ENCODE results near the gene C9orf50.
A peak's percentile ranks its signal among the peaks of the same experiment; 100 is the strongest.

C9orf50 gene

DNA sequence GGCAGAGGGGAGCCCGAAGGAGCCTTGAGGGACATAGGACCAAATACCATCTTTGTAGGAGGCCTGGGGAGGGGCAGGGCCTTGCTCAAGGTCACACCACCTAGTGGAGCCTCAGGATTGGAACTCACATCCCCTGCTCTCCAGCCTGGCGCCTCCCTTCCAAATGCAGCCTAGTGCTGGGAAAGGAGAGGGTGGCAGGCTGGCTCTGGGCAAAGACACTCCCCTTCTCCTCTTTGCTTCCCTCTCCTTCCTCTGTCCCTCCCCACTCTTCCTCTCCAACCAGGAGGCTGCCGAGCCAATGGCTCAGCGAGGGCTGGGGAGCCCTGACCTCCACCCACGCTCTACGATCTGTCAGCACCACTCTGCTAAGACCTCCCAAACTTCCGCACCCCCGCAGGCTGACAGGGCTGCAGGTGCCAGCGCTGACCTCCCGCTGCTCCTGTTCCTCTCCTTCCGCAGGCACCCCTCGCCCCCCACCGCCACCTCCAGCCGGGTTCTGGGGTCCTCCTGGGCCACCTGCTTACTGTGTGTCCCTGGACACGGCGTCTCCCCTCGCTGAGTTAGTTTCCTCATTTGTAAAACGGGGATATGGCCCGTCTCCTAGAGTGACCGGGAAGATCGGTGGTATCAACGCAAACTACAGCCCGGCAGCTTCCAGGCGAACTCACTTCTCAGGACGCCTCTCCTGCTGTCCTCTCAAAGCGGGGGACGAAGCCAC, 52.9 kb downstream of the C9orf50 start:
- Histone ChIP-seq H3K27ac (ENCODE audit: extremely low read depth, low read depth, low read length) (no peak overlapping the region; the same call in 1 of the 2 replicates), H3K4me3 (ENCODE audit: low read depth, low read length) (peak overlapping the region; percentile 30), H3K9me3 (ENCODE audit: control insufficient read depth, insufficient read depth, low read depth, low read length) (no peaks in the 10 kb centered on the region), H3K36me3 (ENCODE audit: control insufficient read depth in 2 of 2, insufficient read depth in 1 of 2, low read length in 2 of 2) (no peaks in the 10 kb centered on the region), H3K4me1 (ENCODE audit: control insufficient read depth, insufficient read depth, low read length) (no peaks in the 10 kb centered on the region)
- TF ChIP-seq ZFP3 (tag by site-specific recombination; IDR thresholded peaks at IDR 0.05; ENCODE audit: low read depth) (no peak), ZNF548 (tag by site-specific recombination; IDR thresholded peaks at IDR 0.05) (no peak), IKZF3 (tag by site-specific recombination; IDR thresholded peaks at IDR 0.05) (0 out of 2 replicates have a peak, but pooled peaks have one; percentile 20), ZNF677 (tag by site-specific recombination; IDR thresholded peaks at IDR 0.05) (no peak), KLF9 (tag by site-specific recombination; IDR thresholded peaks at IDR 0.05; ENCODE audit: low read depth) (no peak), SP2 (tag by site-specific recombination; IDR thresholded peaks at IDR 0.05) (peak; percentile 40), GLIS2 (tag by site-specific recombination; IDR thresholded peaks at IDR 0.05) (peak; percentile 68), WT1 (tag by site-specific recombination; IDR thresholded peaks at IDR 0.05) (peak; percentile 54; the same call in 1 of the 2 replicates), EGR2 (tag by site-specific recombination; IDR thresholded peaks at IDR 0.05; ENCODE audit: low read depth) (peak; percentile 63), ZNF629 (tag by site-specific recombination; IDR thresholded peaks at IDR 0.05) (no peak), ZNF335 (tag by site-specific recombination; conservative IDR thresholded peaks at IDR 0.05) (0 out of 2 replicates have a peak, but pooled peaks have one; percentile 16), ZFHX2 (tag by site-specific recombination; conservative IDR thresholded peaks at IDR 0.05) (peak; percentile 5; the same call in 1 of the 2 replicates), ZIC2 (tag by site-specific recombination; IDR thresholded peaks at IDR 0.05) (peak; percentile 61), ZNF114 (tag by site-specific recombination; IDR thresholded peaks at IDR 0.05) (no peak), SALL2 (tag by site-specific recombination; IDR thresholded peaks at IDR 0.05; ENCODE audit: borderline replicate concordance) (no peak)
- TF ChIP-seq, protein P1, sequence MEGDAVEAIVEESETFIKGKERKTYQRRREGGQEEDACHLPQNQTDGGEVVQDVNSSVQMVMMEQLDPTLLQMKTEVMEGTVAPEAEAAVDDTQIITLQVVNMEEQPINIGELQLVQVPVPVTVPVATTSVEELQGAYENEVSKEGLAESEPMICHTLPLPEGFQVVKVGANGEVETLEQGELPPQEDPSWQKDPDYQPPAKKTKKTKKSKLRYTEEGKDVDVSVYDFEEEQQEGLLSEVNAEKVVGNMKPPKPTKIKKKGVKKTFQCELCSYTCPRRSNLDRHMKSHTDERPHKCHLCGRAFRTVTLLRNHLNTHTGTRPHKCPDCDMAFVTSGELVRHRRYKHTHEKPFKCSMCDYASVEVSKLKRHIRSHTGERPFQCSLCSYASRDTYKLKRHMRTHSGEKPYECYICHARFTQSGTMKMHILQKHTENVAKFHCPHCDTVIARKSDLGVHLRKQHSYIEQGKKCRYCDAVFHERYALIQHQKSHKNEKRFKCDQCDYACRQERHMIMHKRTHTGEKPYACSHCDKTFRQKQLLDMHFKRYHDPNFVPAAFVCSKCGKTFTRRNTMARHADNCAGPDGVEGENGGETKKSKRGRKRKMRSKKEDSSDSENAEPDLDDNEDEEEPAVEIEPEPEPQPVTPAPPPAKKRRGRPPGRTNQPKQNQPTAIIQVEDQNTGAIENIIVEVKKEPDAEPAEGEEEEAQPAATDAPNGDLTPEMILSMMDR (tag by site-specific recombination; IDR thresholded peaks at IDR 0.05), result no peak
- TF ChIP-seq, protein P2, sequence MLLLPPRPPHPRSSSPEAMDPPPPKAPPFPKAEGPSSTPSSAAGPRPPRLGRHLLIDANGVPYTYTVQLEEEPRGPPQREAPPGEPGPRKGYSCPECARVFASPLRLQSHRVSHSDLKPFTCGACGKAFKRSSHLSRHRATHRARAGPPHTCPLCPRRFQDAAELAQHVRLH (tag by site-specific recombination; IDR thresholded peaks at IDR 0.05), result no peak
- TF ChIP-seq, protein P3, sequence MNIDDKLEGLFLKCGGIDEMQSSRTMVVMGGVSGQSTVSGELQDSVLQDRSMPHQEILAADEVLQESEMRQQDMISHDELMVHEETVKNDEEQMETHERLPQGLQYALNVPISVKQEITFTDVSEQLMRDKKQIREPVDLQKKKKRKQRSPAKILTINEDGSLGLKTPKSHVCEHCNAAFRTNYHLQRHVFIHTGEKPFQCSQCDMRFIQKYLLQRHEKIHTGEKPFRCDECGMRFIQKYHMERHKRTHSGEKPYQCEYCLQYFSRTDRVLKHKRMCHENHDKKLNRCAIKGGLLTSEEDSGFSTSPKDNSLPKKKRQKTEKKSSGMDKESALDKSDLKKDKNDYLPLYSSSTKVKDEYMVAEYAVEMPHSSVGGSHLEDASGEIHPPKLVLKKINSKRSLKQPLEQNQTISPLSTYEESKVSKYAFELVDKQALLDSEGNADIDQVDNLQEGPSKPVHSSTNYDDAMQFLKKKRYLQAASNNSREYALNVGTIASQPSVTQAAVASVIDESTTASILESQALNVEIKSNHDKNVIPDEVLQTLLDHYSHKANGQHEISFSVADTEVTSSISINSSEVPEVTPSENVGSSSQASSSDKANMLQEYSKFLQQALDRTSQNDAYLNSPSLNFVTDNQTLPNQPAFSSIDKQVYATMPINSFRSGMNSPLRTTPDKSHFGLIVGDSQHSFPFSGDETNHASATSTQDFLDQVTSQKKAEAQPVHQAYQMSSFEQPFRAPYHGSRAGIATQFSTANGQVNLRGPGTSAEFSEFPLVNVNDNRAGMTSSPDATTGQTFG (tag by site-specific recombination; IDR thresholded peaks at IDR 0.05; ENCODE audit: borderline replicate concordance), result no peak
- TF ChIP-seq, protein P4, sequence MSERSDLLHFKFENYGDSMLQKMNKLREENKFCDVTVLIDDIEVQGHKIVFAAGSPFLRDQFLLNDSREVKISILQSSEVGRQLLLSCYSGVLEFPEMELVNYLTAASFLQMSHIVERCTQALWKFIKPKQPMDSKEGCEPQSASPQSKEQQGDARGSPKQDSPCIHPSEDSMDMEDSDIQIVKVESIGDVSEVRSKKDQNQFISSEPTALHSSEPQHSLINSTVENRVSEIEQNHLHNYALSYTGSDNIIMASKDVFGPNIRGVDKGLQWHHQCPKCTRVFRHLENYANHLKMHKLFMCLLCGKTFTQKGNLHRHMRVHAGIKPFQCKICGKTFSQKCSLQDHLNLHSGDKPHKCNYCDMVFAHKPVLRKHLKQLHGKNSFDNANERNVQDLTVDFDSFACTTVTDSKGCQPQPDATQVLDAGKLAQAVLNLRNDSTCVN (tag by site-specific recombination; optimal IDR thresholded peaks at IDR 0.05), result peak; percentile 3
- TF ChIP-seq, protein P5, sequence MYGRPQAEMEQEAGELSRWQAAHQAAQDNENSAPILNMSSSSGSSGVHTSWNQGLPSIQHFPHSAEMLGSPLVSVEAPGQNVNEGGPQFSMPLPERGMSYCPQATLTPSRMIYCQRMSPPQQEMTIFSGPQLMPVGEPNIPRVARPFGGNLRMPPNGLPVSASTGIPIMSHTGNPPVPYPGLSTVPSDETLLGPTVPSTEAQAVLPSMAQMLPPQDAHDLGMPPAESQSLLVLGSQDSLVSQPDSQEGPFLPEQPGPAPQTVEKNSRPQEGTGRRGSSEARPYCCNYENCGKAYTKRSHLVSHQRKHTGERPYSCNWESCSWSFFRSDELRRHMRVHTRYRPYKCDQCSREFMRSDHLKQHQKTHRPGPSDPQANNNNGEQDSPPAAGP (tag by site-specific recombination; IDR thresholded peaks at IDR 0.05), result 0 out of 2 replicates have a peak, but pooled peaks have one; percentile 12
- ChIA-PET POLR2A (interaction anchor here (0.6 to 1.3 kb wide), 2 partner anchors 15 to 393 kb away, joined by 3 read pairs; no protein-coding TSS in a partner anchor), CTCF (interaction anchor here (1.0 to 1.9 kb wide), 3 partner anchors 10 to 43 kb away, joined by 4 to 8 read pairs (median 4); no protein-coding TSS in a partner anchor)
